MM.1S (cell line): ENCODE measurements around the gene FAM83B.

Experiments used
- CTCF ChIP-seq: fragments of 300-600 bp; sonication (generic); IDR thresholded peaks from 2 replicates; pipeline ENCODE4 v1.5.1; 2016; ENCODE audit warnings: antibody characterized with exemption, low read length, mixed read lengths
- EZH2 ChIP-seq: fragments of 300-600 bp; sonication (generic); optimal IDR thresholded peaks from 2 replicates; pipeline ENCODE3; 2017; ENCODE audit warnings: low read depth, mild to moderate bottlenecking, antibody characterized with exemption, low read length, mixed read lengths

- no peak for TF ChIP-seq EZH2
- TF ChIP-seq CTCF = no peak
Observed at GRCh38 chr6:54817236-54817635, 29.3 kb upstream of the FAM83B start.
